HG02870 (cell line): Measurements from ENCODE around the gene CAV2.

ENCODE experiments used
- ATAC-seq: cut with Tn5 transposase; IDR thresholded peaks from one replicate; pipeline ENCODE4 v1.9.1; 2021; ENCODE audit warnings: mild to moderate bottlenecking, moderate library complexity; ENCODE audit not compliant: unreplicated experiment

The CAV2 gene

GRCh38 chr7:116545411-116545993 lies 46.0 kb downstream of the CAV2 start:
- no peak for ATAC-seq

DNA sequence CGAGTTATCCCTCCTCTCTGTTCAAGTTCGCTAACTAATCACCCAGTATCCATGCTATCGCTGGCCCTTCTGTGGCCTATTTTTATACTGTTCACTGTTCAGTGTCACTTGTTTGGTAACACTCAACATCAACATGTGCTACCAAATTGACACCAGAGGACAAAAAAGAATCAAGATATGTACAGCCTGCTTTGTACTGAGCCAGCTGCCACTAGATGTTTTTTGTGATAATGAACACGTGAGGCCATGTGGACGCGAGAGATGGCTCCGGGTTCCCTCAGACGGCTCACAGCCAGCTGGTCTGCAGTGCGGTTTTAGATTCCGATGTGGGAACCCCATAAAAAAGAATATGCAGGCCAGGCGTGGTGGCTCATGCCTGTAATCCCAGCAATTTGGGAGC lies 46.5 kb downstream of the CAV2 start:
- no peak for ATAC-seq

DNA sequence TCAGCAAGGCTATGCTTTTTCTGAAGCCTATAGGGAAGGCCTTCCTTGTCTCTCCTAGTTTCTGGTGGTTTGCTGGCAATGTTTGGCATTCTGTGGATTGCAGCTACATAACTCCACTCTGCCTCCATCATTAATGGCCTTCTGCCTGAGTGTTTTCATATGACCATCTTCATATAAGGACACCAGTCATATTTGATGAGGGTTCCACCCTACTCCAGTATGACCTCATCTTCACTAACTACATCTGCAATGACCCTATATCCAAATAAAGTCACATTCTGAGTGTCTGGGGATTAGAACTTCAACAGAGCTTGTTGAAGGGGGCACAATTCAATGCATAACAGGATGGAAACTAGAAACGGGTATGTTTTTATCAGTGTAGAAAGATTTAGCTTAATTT lies 47.4 kb downstream of the CAV2 start:
- no peak for ATAC-seq

- ATAC-seq = no peak
Measured at GRCh38 chr7:116547347-116547746, 47.8 kb downstream of the CAV2 start.

DNA sequence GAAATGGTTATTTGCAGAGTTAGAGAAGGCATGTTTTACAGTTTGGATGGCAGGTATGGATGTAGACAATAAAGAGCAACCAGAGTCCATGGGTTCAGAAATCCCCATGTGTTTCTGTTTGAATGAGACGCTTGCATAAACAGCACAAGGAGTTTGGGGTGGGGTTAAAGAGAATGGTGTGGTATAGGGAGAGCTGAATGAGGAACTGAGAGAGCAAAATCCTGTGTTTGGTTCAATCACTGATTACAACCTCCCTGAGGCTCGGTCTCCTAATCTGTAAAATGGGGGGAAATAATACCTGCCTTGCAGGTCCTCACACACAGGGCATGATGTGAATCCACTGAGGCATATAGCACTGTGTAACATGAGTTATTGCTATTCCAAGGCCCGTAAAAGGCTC lies 49.0 kb downstream of the CAV2 start:
- ATAC-seq = peak; percentile 90

GRCh38 chr7:116549370-116549769 lies 49.8 kb downstream of the CAV2 start:
- ATAC-seq = no peak

GRCh38 chr7:116551692-116552091 lies 52.2 kb downstream of the CAV2 start:
- ATAC-seq = no peak

DNA sequence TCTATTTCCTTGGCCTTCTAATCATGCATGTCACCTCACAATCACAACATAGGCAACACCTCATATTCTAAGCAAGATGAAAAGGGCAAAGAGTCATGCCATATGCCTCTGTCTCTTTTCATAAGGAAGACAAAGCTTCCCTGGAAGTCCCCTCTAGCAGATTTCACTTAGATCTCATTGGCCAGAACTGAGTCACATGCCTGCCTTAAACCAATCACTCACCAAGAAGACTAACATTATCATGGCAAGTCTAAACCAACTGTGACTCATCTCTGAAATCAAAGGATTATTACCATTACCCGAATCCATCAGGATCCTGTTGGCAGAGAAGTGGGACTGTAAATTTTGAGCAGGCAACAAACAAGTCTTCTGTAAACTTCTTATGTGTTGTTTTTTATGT lies 53.1 kb downstream of the CAV2 start:
- ATAC-seq = no peak

DNA sequence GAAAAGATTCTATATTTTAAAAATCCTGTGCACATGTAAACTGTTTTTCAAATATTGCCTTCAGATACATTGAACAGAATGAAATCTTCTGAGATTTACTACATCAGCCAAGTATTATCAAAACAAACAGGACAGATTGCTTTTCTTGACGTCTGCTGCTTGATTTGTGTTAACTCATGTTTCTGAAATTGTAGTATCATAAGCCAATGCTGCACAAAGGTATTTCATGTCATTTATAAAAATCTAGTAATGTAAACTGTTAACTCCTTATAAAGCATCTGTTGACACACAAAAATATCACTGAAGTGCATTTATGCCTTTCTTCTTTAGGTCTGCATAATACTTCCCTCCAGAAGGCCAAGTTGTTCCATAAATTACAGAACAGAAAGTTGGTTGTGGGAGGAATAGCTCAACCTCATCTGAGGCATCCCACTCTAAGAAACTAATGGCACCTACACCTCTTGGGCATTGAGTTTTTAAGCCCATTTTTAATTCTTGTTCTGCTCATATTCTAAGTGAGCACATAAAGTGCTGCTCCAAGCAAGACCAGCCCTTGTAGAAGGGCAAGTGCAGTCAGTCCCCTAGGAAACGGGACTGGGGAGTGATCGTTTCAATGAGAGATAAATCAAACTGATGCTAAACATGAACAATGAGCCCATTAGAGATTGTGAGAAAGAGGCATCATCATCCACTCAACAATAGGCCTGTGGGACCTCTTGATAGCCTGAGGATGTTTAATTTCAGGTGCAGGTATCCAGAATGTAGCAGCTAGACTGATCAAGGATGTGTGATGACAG lies 53.8 kb downstream of the CAV2 start:
- no peak for ATAC-seq

DNA sequence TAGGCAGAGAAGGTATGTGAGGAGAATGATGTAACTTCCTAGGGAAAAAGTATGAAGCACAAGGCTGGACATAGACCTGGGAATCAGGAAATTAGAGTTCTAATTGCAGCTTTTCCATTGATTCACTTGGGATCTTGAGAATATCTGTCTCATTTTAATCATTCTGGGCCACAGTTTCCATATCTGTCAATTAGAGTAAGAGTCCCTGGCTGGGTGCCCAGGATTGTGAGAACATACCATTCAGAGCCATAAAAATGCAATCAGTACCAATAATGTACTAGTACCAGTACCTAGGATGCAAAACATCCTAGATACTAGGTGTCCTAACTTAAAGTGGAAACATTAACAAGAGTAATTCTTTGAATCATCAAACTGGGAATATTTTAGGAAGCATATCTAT lies 54.9 kb downstream of the CAV2 start:
- ATAC-seq = no peak

GRCh38 chr7:116554911-116555310 lies 55.4 kb downstream of the CAV2 start:
- no peak for ATAC-seq

DNA sequence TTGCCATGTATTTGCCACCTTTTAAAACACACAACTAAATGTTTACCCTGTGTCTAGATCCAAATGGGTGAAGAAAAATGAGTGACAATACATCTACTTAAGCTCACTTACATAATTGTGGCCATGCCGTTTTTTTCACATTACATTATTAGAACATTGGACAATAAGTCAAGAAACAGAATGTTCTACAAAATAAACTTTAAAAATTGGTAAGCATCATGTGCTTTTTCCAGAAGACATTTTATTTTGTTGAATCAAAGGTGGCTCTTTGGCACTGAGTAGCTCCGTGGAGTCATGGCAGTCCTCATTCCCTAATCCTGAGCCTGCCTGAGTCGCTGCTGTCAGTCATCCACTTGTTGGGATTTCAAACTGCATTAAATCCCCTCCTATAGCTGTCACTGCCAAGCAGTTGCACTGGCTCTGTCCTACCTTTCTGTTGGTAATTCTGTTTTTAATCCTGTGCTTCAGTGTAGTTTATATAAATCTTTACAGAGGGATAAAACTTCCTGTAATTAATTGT lies 57.6 kb downstream of the CAV2 start:
- ATAC-seq = no peak

GRCh38 chr7:116557901-116558300 lies 58.4 kb downstream of the CAV2 start:
- ATAC-seq = no peak
